ENCODE results near the gene TRMT11. TPM values are rescaled to one million over a fixed set of nuclear protein-coding genes. Genes with fewer than 3 reads are reported as not detected.

TRMT11 gene
- total RNA-seq, 4 donors from 2014 or later: 16.1 to 24.9 (median 18.8) TPM

DNA sequence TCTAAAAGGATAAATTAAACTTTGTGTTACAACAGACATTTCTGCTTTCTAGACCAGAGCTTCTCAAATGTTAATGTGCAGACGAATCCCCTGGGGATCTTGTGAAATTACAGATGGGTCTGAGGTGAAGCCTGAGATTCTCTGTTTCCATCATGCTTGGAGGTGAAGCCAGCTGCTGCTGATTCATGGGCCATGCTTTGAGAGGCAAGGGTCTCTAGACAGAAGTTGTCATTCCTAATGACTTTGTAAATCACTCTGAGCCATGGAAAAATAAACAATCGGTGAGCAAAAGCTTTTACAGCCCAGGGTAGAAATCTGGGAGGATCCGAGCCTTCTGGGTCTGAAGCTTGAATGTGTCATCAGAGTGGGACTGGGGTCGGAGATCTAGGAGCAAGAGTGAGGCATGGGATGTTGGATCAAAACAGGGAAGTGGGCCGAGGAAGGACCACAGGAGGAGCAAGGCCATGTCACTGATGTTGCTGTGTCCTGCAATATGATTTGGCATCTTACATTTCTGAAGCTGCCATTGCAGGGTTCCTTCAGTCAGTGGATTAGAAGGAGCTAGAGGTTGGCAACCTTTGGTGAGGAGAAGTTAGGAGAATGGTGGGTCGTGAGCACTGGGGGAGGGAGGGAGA, 77.3 kb downstream of the TRMT11 start:
- Histone ChIP-seq H3K9me3 (no peaks in the 10 kb centered on the region), H3K4me1 (no peaks in the 10 kb centered on the region), H3K36me3 (peaks cover 0 to 15% (median 4%) of the 10 kb centered on the region in 4 donors), H3K4me3 (no peak overlapping the region), H3K27me3 (no peaks in the 10 kb centered on the region), H3K27ac (replicated peaks in 1 of 4) (no peak overlapping the region)
- WGBS: 75% methylated on average over 6 of the region's 6 CpGs
- intact Hi-C loops (cut with DNase I): no loop called here
- no peak for TF ChIP-seq EP300 (IDR thresholded peaks at IDR 0.05)
- TF ChIP-seq, protein P1, sequence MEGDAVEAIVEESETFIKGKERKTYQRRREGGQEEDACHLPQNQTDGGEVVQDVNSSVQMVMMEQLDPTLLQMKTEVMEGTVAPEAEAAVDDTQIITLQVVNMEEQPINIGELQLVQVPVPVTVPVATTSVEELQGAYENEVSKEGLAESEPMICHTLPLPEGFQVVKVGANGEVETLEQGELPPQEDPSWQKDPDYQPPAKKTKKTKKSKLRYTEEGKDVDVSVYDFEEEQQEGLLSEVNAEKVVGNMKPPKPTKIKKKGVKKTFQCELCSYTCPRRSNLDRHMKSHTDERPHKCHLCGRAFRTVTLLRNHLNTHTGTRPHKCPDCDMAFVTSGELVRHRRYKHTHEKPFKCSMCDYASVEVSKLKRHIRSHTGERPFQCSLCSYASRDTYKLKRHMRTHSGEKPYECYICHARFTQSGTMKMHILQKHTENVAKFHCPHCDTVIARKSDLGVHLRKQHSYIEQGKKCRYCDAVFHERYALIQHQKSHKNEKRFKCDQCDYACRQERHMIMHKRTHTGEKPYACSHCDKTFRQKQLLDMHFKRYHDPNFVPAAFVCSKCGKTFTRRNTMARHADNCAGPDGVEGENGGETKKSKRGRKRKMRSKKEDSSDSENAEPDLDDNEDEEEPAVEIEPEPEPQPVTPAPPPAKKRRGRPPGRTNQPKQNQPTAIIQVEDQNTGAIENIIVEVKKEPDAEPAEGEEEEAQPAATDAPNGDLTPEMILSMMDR (IDR thresholded peaks at IDR 0.05): no peak
- TF ChIP-seq POLR2A (IDR thresholded peaks at IDR 0.05; ENCODE audit: low read depth): no peak
- no peak for TF ChIP-seq POLR2AphosphoS5 (IDR thresholded peaks at IDR 0.05)
- DNase-seq (ENCODE audit: extremely low spot score): peak; percentile 57

DNA sequence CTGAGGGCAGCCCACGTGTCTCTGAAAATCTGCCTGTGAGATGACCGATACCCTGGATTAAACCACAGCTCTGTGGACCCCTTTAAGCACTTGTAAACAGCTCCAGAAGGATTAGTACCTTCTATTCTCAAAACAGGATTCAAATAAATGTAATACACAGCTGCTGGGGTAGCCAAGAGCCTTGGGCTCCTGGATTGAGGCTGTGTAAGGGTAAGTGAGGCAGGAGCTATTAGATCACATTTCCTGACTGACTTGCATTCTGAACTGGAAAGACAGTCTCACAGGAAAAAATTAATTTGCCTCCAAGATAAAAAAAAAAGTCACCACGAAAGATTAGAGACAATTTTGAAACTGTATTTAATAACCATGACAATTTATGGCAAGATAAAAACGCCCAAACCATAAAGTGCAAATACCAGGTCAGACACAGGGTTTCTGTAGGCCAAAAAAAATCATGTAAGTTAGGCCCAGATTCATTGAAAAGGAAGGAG, 78.0 kb downstream of the TRMT11 start:
- no peaks in the 10 kb centered on the region for H3K9me3 ChIP-seq
- H3K27me3 ChIP-seq: no peaks in the 10 kb centered on the region
- DNase-seq (ENCODE audit: extremely low spot score): no peak
- no peak overlapping the region for H3K27ac ChIP-seq (replicated peaks in 1 of 4)
- TF ChIP-seq POLR2AphosphoS5 (IDR thresholded peaks at IDR 0.05): no peak
- TF ChIP-seq, protein P1 (IDR thresholded peaks at IDR 0.05): no peak
- TF ChIP-seq POLR2A (IDR thresholded peaks at IDR 0.05; ENCODE audit: low read depth): no peak
- 55% methylated on average over 4 of the region's 4 CpGs for WGBS
- peaks cover 0 to 15% (median 4%) of the 10 kb centered on the region in 4 donors for H3K36me3 ChIP-seq
- intact Hi-C loops (cut with DNase I): no loop called here
- no peaks in the 10 kb centered on the region for H3K4me1 ChIP-seq
- H3K4me3 ChIP-seq: no peak overlapping the region

DNA sequence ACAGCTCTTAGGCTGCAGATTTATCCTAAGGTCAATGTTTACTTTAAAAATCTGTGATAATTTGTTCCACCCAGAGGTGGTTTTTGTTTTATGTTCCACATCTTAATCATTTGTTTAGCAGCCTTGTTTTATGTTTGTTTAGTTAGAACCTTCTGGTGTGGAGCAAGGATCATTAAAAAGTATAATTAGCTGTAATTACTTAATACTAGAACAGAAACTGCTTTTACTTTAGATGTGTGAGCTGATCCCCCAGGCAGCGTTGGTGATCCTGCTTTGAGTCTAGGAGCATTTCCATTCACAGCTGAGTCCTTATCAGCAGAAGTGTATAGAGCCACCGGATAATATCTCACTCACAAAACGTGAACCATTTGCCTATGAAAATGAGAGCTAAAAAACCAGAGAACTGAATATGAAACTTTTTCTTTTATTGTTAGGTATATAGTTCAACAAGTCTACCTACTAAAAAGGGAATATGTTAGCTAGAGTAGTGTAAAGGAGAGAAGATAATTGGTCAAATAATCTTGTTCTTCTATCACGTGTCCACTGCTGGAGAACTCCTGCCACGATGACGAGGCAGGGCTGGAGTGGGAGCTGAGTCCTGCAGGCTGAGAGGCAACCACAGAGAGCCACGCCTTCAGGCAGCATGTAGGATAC, 78.5 kb downstream of the TRMT11 start:
- Histone ChIP-seq H3K27me3 (no peaks in the 10 kb centered on the region), H3K9me3 (no peaks in the 10 kb centered on the region), H3K36me3 (peaks cover 0 to 15% (median 4%) of the 10 kb centered on the region in 4 donors), H3K27ac (replicated peaks in 1 of 4) (no peak overlapping the region), H3K4me3 (no peak overlapping the region), H3K4me1 (no peaks in the 10 kb centered on the region)
- TF ChIP-seq POLR2A (IDR thresholded peaks at IDR 0.05; ENCODE audit: low read depth) (no peak), EP300 (IDR thresholded peaks at IDR 0.05) (no peak), POLR2AphosphoS5 (IDR thresholded peaks at IDR 0.05) (no peak)
- TF ChIP-seq, protein P1 (IDR thresholded peaks at IDR 0.05): no peak
- no peak for DNase-seq (ENCODE audit: extremely low spot score)
- intact Hi-C loops (cut with DNase I): no loop called here
- 85% methylated on average over 7 of the region's 7 CpGs for WGBS

DNA sequence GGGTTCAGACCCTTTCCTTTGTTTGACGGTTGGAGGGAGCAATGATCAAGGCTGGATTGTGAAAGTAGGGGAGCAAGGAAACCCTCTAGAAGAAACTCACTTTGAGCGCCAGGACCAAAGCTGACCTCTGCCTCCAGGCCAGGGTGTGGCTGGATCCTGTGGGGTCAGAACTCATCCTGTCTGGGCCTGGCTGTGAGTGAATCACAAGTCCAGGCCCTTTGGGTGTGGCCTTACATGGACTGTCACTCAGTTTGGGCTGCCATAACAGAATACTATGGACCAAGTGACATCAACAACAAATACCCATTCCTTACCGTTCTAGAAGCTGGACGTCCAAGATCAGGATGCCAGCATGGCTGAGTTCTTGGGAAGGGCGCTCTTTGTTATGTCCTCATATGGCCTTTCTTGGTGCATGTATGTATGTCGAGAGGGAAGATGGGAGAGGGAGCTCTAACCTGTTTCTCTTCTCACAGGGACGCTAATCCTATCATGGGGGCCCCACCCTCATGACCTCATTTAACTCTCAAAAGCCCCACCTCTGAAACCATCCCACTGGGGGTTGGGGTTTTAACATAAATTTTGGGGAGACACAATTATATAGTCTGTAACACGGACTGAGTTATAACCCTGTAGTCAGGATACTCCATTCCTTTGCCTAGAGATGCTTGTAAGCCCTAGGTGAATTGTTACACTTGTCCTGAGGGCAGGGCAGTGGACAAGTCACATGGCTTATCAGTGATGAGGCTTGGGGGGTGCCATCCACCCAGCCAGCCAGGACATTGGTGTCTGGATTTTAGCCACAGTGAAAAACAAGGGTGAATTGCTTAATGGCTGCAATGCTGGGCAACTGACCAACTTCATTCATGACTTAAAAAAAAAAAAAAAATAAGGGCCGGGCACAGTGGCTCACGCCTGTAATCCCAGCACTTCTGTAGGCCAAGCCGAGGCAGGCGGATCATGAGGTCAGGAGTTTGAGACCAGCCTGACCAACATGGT, 80.0 kb downstream of the TRMT11 start:
- intact Hi-C loops (cut with DNase I): no loop called here
- DNase-seq (ENCODE audit: extremely low spot score): peak; percentile 29
- H3K36me3 ChIP-seq: peaks cover 0 to 7% (median 0%) of the 10 kb centered on the region in 4 donors
- H3K4me1 ChIP-seq: no peaks in the 10 kb centered on the region
- H3K4me3 ChIP-seq: no peak overlapping the region
- H3K9me3 ChIP-seq: no peaks in the 10 kb centered on the region
- no peak for TF ChIP-seq POLR2A (IDR thresholded peaks at IDR 0.05; ENCODE audit: low read depth)
- TF ChIP-seq, protein P1 (IDR thresholded peaks at IDR 0.05): no peak
- TF ChIP-seq EP300 (IDR thresholded peaks at IDR 0.05): no peak
- TF ChIP-seq POLR2AphosphoS5 (IDR thresholded peaks at IDR 0.05): no peak
- H3K27ac ChIP-seq (replicated peaks in 1 of 4): no peak overlapping the region
- no peaks in the 10 kb centered on the region for H3K27me3 ChIP-seq
- WGBS: 98% methylated on average over 12 of the region's 12 CpGs

Data from esophagus muscularis mucosa (tissue), 4 donors.